IMR-90 (cell line): ENCODE results near the gene ARF1. TPM values are rescaled to one million over a fixed set of nuclear protein-coding genes. Genes with fewer than 3 reads are reported as not detected.

ENCODE experiments used
- ATAC-seq: fragments of 200-7000 bp; cut with Tn5 transposase; 2 replicates; pipeline ENCODE4 v1.9.1; 2020; ENCODE audit warnings: low read depth, mild to moderate bottlenecking, moderate library complexity
- BruUV-seq: library from RNA; stranded (reverse); fragments of 400-500 nt; replicated peaks from 2 replicates; lab custom pipeline; 2021; lab: Mats Ljungman, UMichigan
- CTCF ChIA-PET: fragments of 300-600 bp; formaldehyde crosslinking; extraction: SDS; loops from one replicate; lab custom pipeline; 2021; ENCODE audit warnings: antibody characterized with exemption; lab: Yijun Ruan, JAX
- POLR2A ChIA-PET: fragments of 300-600 bp; sonication (Branson Sonifier 250); formaldehyde crosslinking; loops from one replicate; lab custom pipeline; 2022; ENCODE audit warnings: antibody characterized with exemption; ENCODE audit not compliant: unreplicated experiment; lab: Charles Lee
- DNase-seq: peaks from one replicate; pipeline ENCODE4 v3.0.0; 2013
- H2AFZ ChIP-seq: replicated peaks from 2 replicates; pipeline ENCODE3; 2013; ENCODE audit warnings: low read length, mild to moderate bottlenecking; ENCODE audit not compliant: poor library complexity
- H2AK5ac ChIP-seq: 2 replicates; pipeline ENCODE4 v1.6.1; 2013; ENCODE audit warnings: low read depth, low read length, inconsistent platforms
- H2AK9ac ChIP-seq: replicated peaks from 2 replicates; pipeline ENCODE3; 2013; ENCODE audit warnings: mild to moderate bottlenecking, low read depth, low read length, moderate library complexity; ENCODE audit not compliant: poor library complexity
- H2BK120ac ChIP-seq: 2 replicates; pipeline ENCODE4 v1.6.1; 2013; ENCODE audit warnings: low read depth, low read length, inconsistent platforms
- H2BK15ac ChIP-seq: 3 replicates; pipeline ENCODE4 v1.6.1; 2013; ENCODE audit warnings: low read depth, low read length, inconsistent platforms
- H2BK20ac ChIP-seq: 2 replicates; pipeline ENCODE4 v1.6.1; 2013; ENCODE audit warnings: low read depth, mild to moderate bottlenecking, inconsistent platforms, low read length, moderate library complexity
- H2BK5ac ChIP-seq: 2 replicates; pipeline ENCODE4 v1.6.1; 2013; ENCODE audit warnings: mild to moderate bottlenecking, low read depth, low read length, inconsistent platforms; ENCODE audit not compliant: poor library complexity, severe bottlenecking
- H3K14ac ChIP-seq: replicated peaks from 2 replicates; pipeline ENCODE4 v1.6.1; 2013; ENCODE audit warnings: low read depth, low read length, inconsistent platforms
- H3K18ac ChIP-seq: 2 replicates; pipeline ENCODE4 v1.6.1; 2013; ENCODE audit warnings: low read depth, low read length, control low read depth
- H3K23ac ChIP-seq: 2 replicates; pipeline ENCODE4 v1.6.1; 2013; ENCODE audit warnings: low read depth, low read length, inconsistent platforms
- H3K27ac ChIP-seq: 2 replicates; pipeline ENCODE4 v1.5.1; 2013; ENCODE audit warnings: mild to moderate bottlenecking, control low read depth, low read length; ENCODE audit not compliant: insufficient read depth
- H3K27me3 ChIP-seq: 2 replicates; pipeline ENCODE4 v1.6.1; 2013; ENCODE audit warnings: low read length; ENCODE audit not compliant: control insufficient read depth, insufficient read depth
- H3K36me3 ChIP-seq: 2 replicates; pipeline ENCODE4 v1.6.1; 2013; ENCODE audit warnings: low read length, mixed read lengths; ENCODE audit not compliant: control insufficient read depth, insufficient read depth
- H3K4ac ChIP-seq: 2 replicates; pipeline ENCODE4 v1.6.1; 2013; ENCODE audit warnings: low read depth, low read length, inconsistent platforms
- H3K4me1 ChIP-seq: 2 replicates; pipeline ENCODE4 v1.6.1; 2013; ENCODE audit warnings: low read length, mixed read lengths; ENCODE audit not compliant: control insufficient read depth, insufficient read depth
- H3K4me2 ChIP-seq: 2 replicates; pipeline ENCODE4 v1.6.1; 2013; ENCODE audit warnings: low read depth, mild to moderate bottlenecking, control low read depth, low read length, moderate library complexity
- H3K4me3 ChIP-seq: 2 replicates; pipeline ENCODE4 v1.5.1; 2013; ENCODE audit warnings: low read depth, mild to moderate bottlenecking, control low read depth, low read length, moderate library complexity; ENCODE audit not compliant: insufficient read depth
- H3K56ac ChIP-seq: 2 replicates; pipeline ENCODE4 v1.6.1; 2013; ENCODE audit warnings: low read length, inconsistent platforms; ENCODE audit not compliant: insufficient read depth; ENCODE audit errors: extremely low read depth
- H3K79me1 ChIP-seq, 2 experiments: 2 replicates each; pipeline ENCODE4 v1.6.1; 2013; ENCODE audit warnings: low read length in 2 of 2, inconsistent platforms in 1 of 2, low read depth in 1 of 2
- H3K9ac ChIP-seq: 2 replicates; pipeline ENCODE4 v1.6.1; 2013; ENCODE audit warnings: low read depth, low read length, control low read depth
- H3K9me1 ChIP-seq: 2 replicates; pipeline ENCODE4 v1.6.1; 2013; ENCODE audit warnings: low read length, inconsistent platforms; ENCODE audit not compliant: insufficient read depth
- H3K9me3 ChIP-seq: 2 replicates; pipeline ENCODE4 v1.6.1; 2013; ENCODE audit warnings: low read length; ENCODE audit not compliant: control insufficient read depth, insufficient read depth
- H4K20me1 ChIP-seq: 2 replicates; pipeline ENCODE4 v1.6.1; 2013; ENCODE audit warnings: low read length, inconsistent platforms; ENCODE audit not compliant: insufficient read depth
- H4K5ac ChIP-seq: 2 replicates; pipeline ENCODE4 v1.6.1; 2013; ENCODE audit warnings: mild to moderate bottlenecking, low read depth, low read length, control low read depth
- H4K8ac ChIP-seq, 2 experiments: 2 replicates each; pipeline ENCODE4 v1.6.1; 2013; ENCODE audit warnings: low read depth in 2 of 2, low read length in 2 of 2, control low read depth in 1 of 2, inconsistent platforms in 1 of 2
- H4K91ac ChIP-seq: 2 replicates; pipeline ENCODE4 v1.6.1; 2013; ENCODE audit warnings: low read depth, low read length, inconsistent platforms; ENCODE audit not compliant: insufficient read depth
- CEBPB ChIP-seq: IDR thresholded peaks from 2 replicates; pipeline ENCODE4 v1.6.1; 2012; ENCODE audit warnings: low read depth, low read length, improper control_type of control experiment
- MAFK ChIP-seq: IDR thresholded peaks from 2 replicates; pipeline ENCODE4 v1.6.1; 2012; ENCODE audit warnings: low read depth, low read length, improper control_type of control experiment
- MXI1 ChIP-seq: IDR thresholded peaks from 2 replicates; pipeline ENCODE4 v1.6.1; 2012; ENCODE audit warnings: low read depth, mild to moderate bottlenecking, low read length, moderate library complexity, borderline replicate concordance
- NFE2L2 ChIP-seq: fragments of 150-350 bp; IDR thresholded peaks from 2 replicates; pipeline ENCODE4 v1.6.1; 2016; ENCODE audit warnings: low read depth, mild to moderate bottlenecking, low read length
- WGBS, 2 experiments: methylation state at CpG; one replicate each; pipeline versions ENCODE4 v1.1.5 to v1.1.7; 2013; ENCODE audit warnings: missing lambda C conversion rate in 2 of 2; ENCODE audit not compliant: insufficient read length in 1 of 2; ENCODE audit errors: extremely low coverage in 2 of 2; 5-methylcytosine and 5-hydroxymethylcytosine counted together
- dilution Hi-C: fragments of 300-500 bp; cut with HindIII; formaldehyde crosslinking; loops from one replicate; pipeline ENCODE4 v1.14.3; 2018; ENCODE audit warnings: low sequenced_read_pairs; ENCODE audit not compliant: unreplicated experiment
- in situ Hi-C: fragments of 300-500 bp; cut with MboI; formaldehyde crosslinking; loops from 3 replicates; pipeline ENCODE4 v1.14.3; 2019; ENCODE audit warnings: low sequenced_read_pairs, inconsistent platforms, mixed read lengths
- intact Hi-C: fragments of 100-400 bp; cut with micrococcal nuclease; formaldehyde crosslinking; loops from 2 replicates; pipeline ENCODE4 v1.10.0; 2022
- polyA plus RNA-seq, 3 experiments: library from polyadenylated mRNA; depleted of rRNA; stranded (reverse); fragments of >200 nt; gene quantifications; 2 replicates each; pipeline ENCODE4 v1.2.3, GENCODE V29; 2012; ENCODE audit warnings: low replicate concordance in 1 of 3
- total RNA-seq: library from RNA; depleted of rRNA; stranded (reverse); fragments of >200 nt; gene quantifications from 2 replicates; pipeline ENCODE4 v1.2.3, GENCODE V29; 2012
- TF ChIP-seq, protein P1 (sequence below): fragments of 150-350 bp; IDR thresholded peaks from 2 replicates; pipeline ENCODE4 v1.6.1; 2016; ENCODE audit warnings: low read depth, mild to moderate bottlenecking, low read length, moderate library complexity, borderline replicate concordance

ARF1 gene
- total and polyA plus RNA-seq, 2 of the 4 experiments (the other 2 are of a cell fraction): 330 to 1,100 TPM

- H2BK5ac ChIP-seq: no peak overlapping the region
- no peak overlapping the region for H2BK120ac ChIP-seq
- POLR2A ChIA-PET: no interaction called here
- H3K56ac ChIP-seq: no peak overlapping the region
- no peak overlapping the region for H4K91ac ChIP-seq
- no peak overlapping the region for H2AK5ac ChIP-seq
- no peaks in the 10 kb centered on the region for H3K4me1 ChIP-seq
- in situ Hi-C loops: no loop called here
- no peaks in the 10 kb centered on the region for H3K9me1 ChIP-seq
- no peak overlapping the region for H4K8ac ChIP-seq
- H3K9ac ChIP-seq: no peak overlapping the region
- H3K79me1 ChIP-seq: no peaks in the 10 kb centered on the region
- no peaks in the 10 kb centered on the region for H3K9me3 ChIP-seq
- peaks cover 22% of the 10 kb centered on the region for H3K27me3 ChIP-seq
- WGBS, 2 experiments: 67 to 100% methylated on average over 3 to 4 of the region's 7 CpGs
- peaks cover 12% of the 10 kb centered on the region for H4K20me1 ChIP-seq
- BruUV-seq: no TSS peak
- no peak overlapping the region for H3K14ac ChIP-seq
- H3K27ac ChIP-seq: no peak overlapping the region
- H3K36me3 ChIP-seq: no peaks in the 10 kb centered on the region
- H2BK15ac ChIP-seq: no peak overlapping the region
- H2AFZ ChIP-seq: peak overlapping the region; percentile 33
- ATAC-seq: no peak; the same call in 1 of the 2 replicates
- no peak for DNase-seq
- no peak overlapping the region for H2AK9ac ChIP-seq
- no peak overlapping the region for H4K5ac ChIP-seq
- dilution Hi-C loops: no loop called here
- H3K4me2 ChIP-seq: no peak overlapping the region
- H3K4ac ChIP-seq: no peak overlapping the region
- CTCF ChIA-PET: no interaction called here
- intact Hi-C loops: no loop called here
- H3K23ac ChIP-seq: no peak overlapping the region
- H2BK20ac ChIP-seq: no peak overlapping the region
- no peak overlapping the region for H3K18ac ChIP-seq
- no peak overlapping the region for H3K4me3 ChIP-seq
- no peak for TF ChIP-seq NFE2L2
- no peak for TF ChIP-seq MXI1
- TF ChIP-seq MAFK: no peak
- TF ChIP-seq, protein P1, sequence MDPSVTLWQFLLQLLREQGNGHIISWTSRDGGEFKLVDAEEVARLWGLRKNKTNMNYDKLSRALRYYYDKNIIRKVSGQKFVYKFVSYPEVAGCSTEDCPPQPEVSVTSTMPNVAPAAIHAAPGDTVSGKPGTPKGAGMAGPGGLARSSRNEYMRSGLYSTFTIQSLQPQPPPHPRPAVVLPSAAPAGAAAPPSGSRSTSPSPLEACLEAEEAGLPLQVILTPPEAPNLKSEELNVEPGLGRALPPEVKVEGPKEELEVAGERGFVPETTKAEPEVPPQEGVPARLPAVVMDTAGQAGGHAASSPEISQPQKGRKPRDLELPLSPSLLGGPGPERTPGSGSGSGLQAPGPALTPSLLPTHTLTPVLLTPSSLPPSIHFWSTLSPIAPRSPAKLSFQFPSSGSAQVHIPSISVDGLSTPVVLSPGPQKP: no peak
- no peak for TF ChIP-seq CEBPB
Observed at GRCh38 chr1:228071839-228072657, 10.5 kb upstream of the ARF1 start.
